IPS-NIHi7 (cell line): ENCODE data around the gene BAAT.
"Not testable (repeated sequence)": the region's sequence is repeated elsewhere in the genome, so short reads cannot be mapped to it uniquely, and the experiment has no call there.

ENCODE experiments used
- DNase-seq: peaks from one replicate; pipeline ENCODE4 v3.0.0; 2012; ENCODE audit warnings: mixed read lengths; ENCODE audit errors: extremely low spot score

BAAT gene

GRCh38 chr9:101384873-101385536 is at the start of gene BAAT:
Gene BAAT (minus strand): TSS chr9:101385006. CDS start chr9:101371404, 13,602 bp downstream.
- not testable (repeated sequence) for DNase-seq

GRCh38 chr9:101433229-101433628 is 48.4 kb upstream of the BAAT start:
- no peak for DNase-seq

GRCh38 chr9:101432740-101433139 is 47.9 kb upstream of the BAAT start:
- no peak for DNase-seq

GRCh38 chr9:101432171-101432570 is 47.4 kb upstream of the BAAT start:
- DNase-seq = no peak

GRCh38 chr9:101429736-101430135 is 44.9 kb upstream of the BAAT start:
- no peak for DNase-seq

- DNase-seq = no peak
These were observed 44.1 kb upstream of the BAAT start for GRCh38 chr9:101428909-101429308.

- no peak for DNase-seq
These were observed 43.3 kb upstream of the BAAT start for GRCh38 chr9:101427957-101428655.

- DNase-seq = no peak
These were observed 42.6 kb upstream of the BAAT start for GRCh38 chr9:101427358-101427757.

GRCh38 chr9:101421653-101422065 is 36.9 kb upstream of the BAAT start:
- no peak for DNase-seq

- no peak for DNase-seq
These were observed 35.1 kb upstream of the BAAT start for GRCh38 chr9:101419863-101420262.

- no peak for DNase-seq
These were observed 34.0 kb upstream of the BAAT start for GRCh38 chr9:101418518-101419430.

- DNase-seq = no peak
These were observed 33.2 kb upstream of the BAAT start for GRCh38 chr9:101417977-101418376.

GRCh38 chr9:101417389-101417788 is 32.6 kb upstream of the BAAT start:
- no peak for DNase-seq

- no peak for DNase-seq
These were observed 30.8 kb upstream of the BAAT start for GRCh38 chr9:101415578-101415977.

- no peak for DNase-seq
These were observed 30.0 kb upstream of the BAAT start for GRCh38 chr9:101414839-101415238.

- DNase-seq = no peak
These were observed 24.3 kb upstream of the BAAT start for GRCh38 chr9:101409079-101409477.

GRCh38 chr9:101408374-101409078 is 23.7 kb upstream of the BAAT start:
- DNase-seq = no peak

GRCh38 chr9:101403516-101404285 is 18.9 kb upstream of the BAAT start:
- no peak for DNase-seq

- no peak for DNase-seq
These were observed 15.3 kb upstream of the BAAT start for GRCh38 chr9:101400120-101400519.

- no peak for DNase-seq
These were observed 14.8 kb upstream of the BAAT start for GRCh38 chr9:101399643-101399970.
